GM19043 (cell line): ENCODE results near the gene PIP5K1B.
A peak's percentile ranks its signal among the peaks of the same experiment; 100 is the strongest.

ENCODE experiments used
- ATAC-seq: cut with Tn5 transposase; IDR thresholded peaks from one replicate; pipeline ENCODE4 v1.9.1; 2021; ENCODE audit warnings: low read depth; ENCODE audit not compliant: unreplicated experiment

The PIP5K1B gene

DNA sequence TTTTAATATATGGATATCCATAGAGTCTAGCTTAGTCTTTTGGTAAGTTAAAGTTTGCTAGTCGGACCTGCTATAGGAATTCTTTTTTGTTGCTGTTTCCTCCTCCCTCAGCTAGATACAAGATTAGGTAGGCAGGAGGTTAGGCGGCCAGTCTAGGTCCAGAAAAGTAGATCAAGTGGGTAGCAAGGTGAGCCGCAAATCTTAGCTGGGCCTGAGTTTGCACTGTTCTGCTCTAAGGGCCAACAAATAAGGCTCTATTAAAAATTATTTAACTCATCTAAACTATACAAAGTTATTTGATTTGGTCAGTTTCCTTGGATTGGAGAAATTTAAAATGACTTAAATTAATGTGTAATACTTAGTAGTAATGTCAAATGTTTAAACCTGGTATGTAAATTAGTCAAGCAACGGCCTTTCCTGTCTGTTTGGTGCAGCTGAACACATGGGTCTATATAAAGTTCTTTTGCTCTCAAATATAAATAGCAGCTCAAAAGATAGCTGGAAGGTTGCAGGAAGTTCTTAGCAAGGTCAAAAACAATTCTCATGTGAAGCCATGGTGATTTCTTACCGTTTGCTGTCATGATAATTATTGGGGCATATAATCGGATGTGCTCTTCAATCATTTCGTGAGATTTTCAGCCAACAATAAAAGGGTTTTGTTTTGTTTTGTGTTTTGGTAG is 236.9 kb downstream of the PIP5K1B start:
- ATAC-seq, result no peak

- no peak for ATAC-seq
These were observed 237.8 kb downstream of the PIP5K1B start for GRCh38 chr9:68942790-68943189.

- no peak for ATAC-seq
These were observed 242.0 kb downstream of the PIP5K1B start for GRCh38 chr9:68947015-68947414.

- ATAC-seq, result no peak
These were observed 243.0 kb downstream of the PIP5K1B start for GRCh38 chr9:68947842-68948569.

DNA sequence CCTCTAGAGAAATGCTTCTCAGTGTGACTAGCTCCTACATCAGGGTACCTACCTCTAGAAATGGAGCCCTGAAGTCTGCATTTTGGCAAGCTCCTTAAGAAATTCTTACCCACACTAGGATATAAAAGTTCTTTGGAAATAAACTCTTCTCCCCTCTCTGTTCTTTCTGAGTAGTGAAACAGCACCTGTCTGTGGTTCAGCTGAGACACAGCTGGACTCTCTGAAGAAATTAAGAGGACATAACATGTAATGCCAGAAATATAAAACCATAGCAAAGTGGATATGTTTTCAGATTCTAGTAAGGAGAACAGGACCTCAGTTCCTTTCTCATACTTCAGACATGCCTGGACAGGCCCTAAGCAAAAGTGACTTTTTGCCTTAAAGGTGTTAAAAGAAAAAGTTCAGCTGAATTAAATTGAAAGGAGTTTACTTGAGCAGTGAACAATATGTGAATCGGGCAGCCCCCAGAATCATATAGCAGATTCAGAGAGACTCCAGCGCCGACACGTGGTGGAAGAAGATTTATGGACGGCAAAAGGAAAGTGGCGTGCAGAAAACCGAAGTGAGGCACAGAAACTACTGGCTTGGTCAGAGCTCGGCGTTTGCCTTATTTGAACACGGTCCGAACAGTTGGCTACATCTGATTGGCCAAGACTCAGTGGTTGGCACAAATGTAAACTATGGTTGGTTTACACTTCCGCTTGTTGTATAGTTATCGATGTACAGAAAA is 244.4 kb downstream of the PIP5K1B start:
- no peak for ATAC-seq

GRCh38 chr9:68950188-68950587 is 245.1 kb downstream of the PIP5K1B start:
- ATAC-seq, result no peak

- no peak for ATAC-seq
These were observed 245.6 kb downstream of the PIP5K1B start for GRCh38 chr9:68950689-68951088.

- ATAC-seq, result peak; percentile 63
These were observed 247.0 kb downstream of the PIP5K1B start for GRCh38 chr9:68951879-68952659.

GRCh38 chr9:68953771-68954170 is 248.7 kb downstream of the PIP5K1B start:
- no peak for ATAC-seq

DNA sequence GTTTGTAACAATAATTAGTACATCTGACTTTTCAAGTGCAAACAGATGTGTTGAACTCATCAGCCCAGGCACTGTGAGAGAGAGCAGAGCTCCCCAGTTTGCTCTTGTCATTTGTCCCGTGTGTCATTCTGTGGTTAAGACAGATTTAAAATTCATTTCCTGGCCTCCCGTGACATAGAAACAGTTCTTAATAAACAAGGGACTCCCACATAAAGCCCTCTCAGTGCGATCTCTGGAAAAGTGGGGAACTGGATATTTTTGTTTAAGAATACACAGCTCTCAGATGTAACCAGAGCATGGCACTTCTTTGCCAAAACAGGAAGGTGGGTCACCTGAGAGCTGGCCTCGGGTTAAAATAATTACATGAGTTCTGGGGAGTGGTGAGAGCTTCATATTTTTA is 250.3 kb downstream of the PIP5K1B start:
- no peak for ATAC-seq

GRCh38 chr9:68957479-68957878 is 252.4 kb downstream of the PIP5K1B start:
- ATAC-seq, result no peak

DNA sequence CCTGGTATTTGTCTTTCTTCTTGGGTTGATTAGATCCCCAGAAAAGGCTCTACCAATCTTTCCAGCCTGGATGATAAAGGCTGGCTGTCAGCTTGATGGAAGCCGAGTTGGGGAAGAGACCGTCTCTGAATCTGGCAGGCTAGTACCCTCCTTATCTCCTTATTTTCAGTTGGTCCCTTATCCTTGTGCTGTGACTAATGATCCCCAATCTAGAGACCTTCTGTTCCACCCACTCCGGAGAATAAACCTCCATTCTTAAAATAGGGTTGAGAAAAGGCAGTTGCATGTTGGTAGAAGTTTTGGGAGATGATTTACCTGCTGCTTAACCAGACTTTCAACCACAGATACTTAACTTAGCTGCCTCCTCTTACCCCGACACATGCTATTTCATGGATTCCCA is 256.5 kb downstream of the PIP5K1B start:
- ATAC-seq, result peak; percentile 45

DNA sequence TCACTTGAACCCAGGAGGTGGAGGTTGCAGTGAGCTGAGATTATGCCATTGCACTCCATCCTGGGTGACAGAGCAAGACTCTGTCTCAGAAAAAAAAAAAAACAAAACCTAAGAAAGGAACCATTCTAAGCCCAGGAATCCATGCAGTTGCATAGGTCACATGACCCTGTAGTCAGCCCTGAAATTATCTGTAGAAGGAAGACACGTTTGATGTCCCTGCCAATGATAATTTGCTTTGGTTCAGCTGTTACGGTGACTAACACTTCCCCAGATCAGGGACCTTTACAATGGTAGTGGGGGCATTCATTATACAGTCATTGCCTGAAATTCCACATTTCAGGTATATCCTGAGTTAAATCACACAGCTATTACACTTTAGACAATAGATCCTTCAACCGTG is 258.4 kb downstream of the PIP5K1B start:
- no peak for ATAC-seq

- no peak for ATAC-seq
These were observed 259.1 kb downstream of the PIP5K1B start for GRCh38 chr9:68964102-68964541.

GRCh38 chr9:68964765-68965164 is 259.7 kb downstream of the PIP5K1B start:
- no peak for ATAC-seq

DNA sequence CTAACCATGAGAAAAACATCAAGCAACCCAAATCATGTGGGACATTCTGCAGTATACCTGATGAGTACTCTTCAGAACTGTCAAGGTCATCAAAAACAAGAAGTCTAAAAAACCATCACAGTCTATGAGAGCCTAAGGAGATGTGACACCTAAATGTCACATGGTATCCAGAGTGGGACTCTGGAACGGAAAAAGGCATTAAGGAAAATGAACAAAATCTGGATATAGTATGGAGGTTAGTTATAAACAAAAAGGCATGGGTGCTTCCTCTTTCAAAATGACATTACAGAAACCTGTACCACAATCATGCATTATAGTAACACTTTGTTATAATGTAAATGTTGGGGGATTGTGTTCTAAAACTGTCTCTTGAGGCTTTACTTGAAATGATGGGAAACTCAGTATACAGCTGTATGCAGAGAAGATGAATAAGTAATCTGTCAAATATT is 261.5 kb downstream of the PIP5K1B start:
- peak; percentile 79 for ATAC-seq

DNA sequence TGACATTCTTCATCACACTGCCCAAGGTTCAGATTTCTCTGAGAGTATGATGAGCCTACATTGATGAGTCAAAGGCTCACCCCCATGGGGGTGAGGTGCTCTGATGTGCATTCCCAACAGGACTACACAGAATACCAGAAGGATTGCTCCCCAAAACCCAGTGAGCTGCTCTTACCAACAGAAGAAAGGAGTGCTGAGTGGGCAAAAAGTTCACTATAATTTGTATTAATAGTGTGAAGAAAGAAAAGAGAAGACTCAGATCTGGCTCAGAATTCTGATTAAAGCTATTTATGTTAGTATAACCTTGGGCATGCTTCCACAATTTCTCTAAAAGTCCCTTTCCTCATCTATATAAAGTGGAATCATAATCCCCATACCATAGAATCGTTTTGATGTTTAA is 262.8 kb downstream of the PIP5K1B start:
- no peak for ATAC-seq

GRCh38 chr9:68969538-68969937 is 264.5 kb downstream of the PIP5K1B start:
- ATAC-seq, result no peak

GRCh38 chr9:68970151-68970550 is 265.1 kb downstream of the PIP5K1B start:
- no peak for ATAC-seq

DNA sequence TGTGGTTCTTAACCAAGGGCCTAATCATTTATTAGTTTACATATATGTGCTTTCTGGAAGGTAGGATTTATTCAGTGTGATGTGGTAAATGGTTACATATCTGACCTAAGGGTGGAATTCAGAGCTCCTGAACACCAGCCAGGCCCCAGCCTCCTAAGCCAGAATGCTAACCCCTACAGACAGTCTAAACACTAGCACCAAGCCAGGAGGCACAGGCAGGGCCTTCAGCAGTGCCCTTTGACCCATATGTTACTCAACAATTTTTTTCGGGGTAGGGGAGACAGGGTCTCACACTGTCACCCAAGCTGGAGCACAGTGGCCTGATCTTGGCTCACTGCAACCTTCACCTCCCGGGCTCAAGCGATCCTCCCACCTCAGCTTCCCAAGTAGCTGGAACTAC is 268.6 kb downstream of the PIP5K1B start:
- no peak for ATAC-seq

DNA sequence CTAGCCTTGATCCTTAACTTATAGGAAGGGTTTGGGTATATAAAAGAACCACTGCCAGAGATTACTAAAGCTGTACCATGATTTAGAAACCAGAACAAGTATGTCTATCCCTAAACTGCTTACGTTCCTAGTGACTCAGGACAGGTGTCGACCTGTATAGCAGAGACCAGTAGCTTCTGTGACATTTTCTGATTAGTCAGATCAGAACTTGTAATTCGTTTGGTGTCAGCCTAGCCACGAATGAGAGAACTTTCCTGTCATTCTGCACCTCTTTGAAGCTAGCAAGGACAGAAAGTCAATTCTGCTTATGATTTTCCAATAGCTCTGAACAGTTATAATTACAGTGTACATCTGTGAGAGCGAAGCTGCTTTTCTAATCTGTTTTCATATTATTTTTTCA is 269.4 kb downstream of the PIP5K1B start:
- peak; percentile 80 for ATAC-seq
